Lower lobe of right lung (tissue), 2 donors: ENCODE data around the gene STYXL1. TPM values are rescaled to one million over a fixed set of nuclear protein-coding genes. Genes with fewer than 3 reads are reported as not detected.

Experiments
- ATAC-seq, 2 donors: fragments of 200-7000 bp; cut with Tn5 transposase; one replicate each; pipeline ENCODE4 v1.9.1; 2020 to 2022; ENCODE audit warnings: mild to moderate bottlenecking in 2 of 2, moderate library complexity in 2 of 2
- DNase-seq: peaks from one replicate; pipeline ENCODE4 v3.0.0-alpha.2; 2020
- H3K27ac ChIP-seq: fragments of 200-600 bp; one replicate; pipeline ENCODE4 v1.8.0; 2022
- H3K27me3 ChIP-seq: fragments of 200-600 bp; one replicate; pipeline ENCODE4 v1.8.0; 2022; ENCODE audit warnings: low read depth
- H3K36me3 ChIP-seq: fragments of 200-600 bp; one replicate; pipeline ENCODE4 v1.8.0; 2022; ENCODE audit warnings: mild to moderate bottlenecking
- H3K4me1 ChIP-seq: fragments of 200-600 bp; one replicate; pipeline ENCODE4 v1.8.0; 2022
- H3K4me3 ChIP-seq: fragments of 200-600 bp; one replicate; pipeline ENCODE4 v1.8.0; 2022; ENCODE audit warnings: mild to moderate bottlenecking
- H3K9me3 ChIP-seq: fragments of 200-600 bp; one replicate; pipeline ENCODE4 v1.8.0; 2022
- CTCF ChIP-seq: fragments of 200-600 bp; IDR thresholded peaks from one replicate; pipeline ENCODE4 v1.8.0; 2022; ENCODE audit warnings: antibody characterized with exemption, mild to moderate bottlenecking
- intact Hi-C: fragments of 100-400 bp; cut with DNase I; formaldehyde crosslinking; loops from one replicate; pipeline ENCODE4 v1.11.0; 2022
- total RNA-seq: library from RNA; stranded (reverse); fragmentation: NEBNext Ultra II Directional; extraction: Animal tissue kit (Norgen Biotek cat#: 25700); gene quantifications from one replicate; pipeline ENCODE4 v1.2.1, GENCODE V29; 2021
- donor health status: DM: no; HTN: yes; CAD: no; lungs with severe emphysema.

STYXL1 gene
- total RNA-seq, 1 donor from 2014 or later: 25.6 TPM

- ATAC-seq (no peak), DNase-seq (no peak)
- Histone ChIP-seq H3K27me3 (no peaks in the 10 kb centered on the region), H3K36me3 (peaks cover 66% of the 10 kb centered on the region), H3K4me1 (peaks cover 18% of the 10 kb centered on the region), H3K4me3 (no peak overlapping the region), H3K9me3 (no peaks in the 10 kb centered on the region), H3K27ac (no peak overlapping the region)
- no peak for TF ChIP-seq CTCF
- intact Hi-C loops: no loop called here
Measured at GRCh38 chr7:75955331-75955955, 92.4 kb downstream of the STYXL1 start.

GRCh38 chr7:75953931-75954330 lies 93.9 kb downstream of the STYXL1 start:
- intact Hi-C loops: no loop called here
- Histone ChIP-seq H3K27ac (peak overlapping the region; percentile 67), H3K36me3 (peaks cover 52% of the 10 kb centered on the region), H3K4me1 (peaks cover 24% of the 10 kb centered on the region), H3K9me3 (no peaks in the 10 kb centered on the region), H3K4me3 (no peak overlapping the region), H3K27me3 (no peaks in the 10 kb centered on the region)
- TF ChIP-seq CTCF: no peak
- DNase-seq (no peak), ATAC-seq (no peak)

GRCh38 chr7:75953431-75953830 lies 94.4 kb downstream of the STYXL1 start:
- H3K27ac ChIP-seq: peak overlapping the region; percentile 67
- peaks cover 29% of the 10 kb centered on the region for H3K4me1 ChIP-seq
- no peaks in the 10 kb centered on the region for H3K27me3 ChIP-seq
- intact Hi-C loops: no loop called here
- ATAC-seq (no peak), DNase-seq (no peak)
- no peak for TF ChIP-seq CTCF
- H3K36me3 ChIP-seq: peaks cover 49% of the 10 kb centered on the region
- no peaks in the 10 kb centered on the region for H3K9me3 ChIP-seq
- H3K4me3 ChIP-seq: no peak overlapping the region

GRCh38 chr7:75951506-75951905 lies 96.3 kb downstream of the STYXL1 start:
- Histone ChIP-seq H3K4me1 (peaks cover 45% of the 10 kb centered on the region), H3K27ac (peak overlapping the region; percentile 31), H3K4me3 (no peak overlapping the region), H3K36me3 (peaks cover 40% of the 10 kb centered on the region), H3K9me3 (no peaks in the 10 kb centered on the region), H3K27me3 (no peaks in the 10 kb centered on the region)
- DNase-seq: peak; percentile 67
- ATAC-seq: peak; percentile 65 to 78
- intact Hi-C loops: no loop called here
- TF ChIP-seq CTCF: no peak

GRCh38 chr7:75950111-75950681 lies 97.6 kb downstream of the STYXL1 start:
- Histone ChIP-seq H3K4me1 (peaks cover 58% of the 10 kb centered on the region), H3K27me3 (no peaks in the 10 kb centered on the region), H3K27ac (no peak overlapping the region), H3K36me3 (peaks cover 26% of the 10 kb centered on the region), H3K9me3 (no peaks in the 10 kb centered on the region), H3K4me3 (no peak overlapping the region)
- intact Hi-C loops: no loop called here
- ATAC-seq (peak; percentile 9 to 26), DNase-seq (no peak)
- TF ChIP-seq CTCF: no peak
